ENCODE measurements around the gene PARS2.

PARS2 gene

GRCh38 chr1:54763816-54764132 is 549 bp downstream of the PARS2 start:
- no peak for TF ChIP-seq TAF1 (IDR thresholded peaks at IDR 0.05; ENCODE audit: low read depth)
- no peak for TF ChIP-seq NFIC (IDR thresholded peaks at IDR 0.05)
- no peak for TF ChIP-seq TCF12 (IDR thresholded peaks at IDR 0.05; ENCODE audit: low read depth)
- TF ChIP-seq, protein P1, sequence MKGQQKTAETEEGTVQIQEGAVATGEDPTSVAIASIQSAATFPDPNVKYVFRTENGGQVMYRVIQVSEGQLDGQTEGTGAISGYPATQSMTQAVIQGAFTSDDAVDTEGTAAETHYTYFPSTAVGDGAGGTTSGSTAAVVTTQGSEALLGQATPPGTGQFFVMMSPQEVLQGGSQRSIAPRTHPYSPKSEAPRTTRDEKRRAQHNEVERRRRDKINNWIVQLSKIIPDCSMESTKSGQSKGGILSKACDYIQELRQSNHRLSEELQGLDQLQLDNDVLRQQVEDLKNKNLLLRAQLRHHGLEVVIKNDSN (IDR thresholded peaks at IDR 0.05): no peak
- TF ChIP-seq, protein P2, sequence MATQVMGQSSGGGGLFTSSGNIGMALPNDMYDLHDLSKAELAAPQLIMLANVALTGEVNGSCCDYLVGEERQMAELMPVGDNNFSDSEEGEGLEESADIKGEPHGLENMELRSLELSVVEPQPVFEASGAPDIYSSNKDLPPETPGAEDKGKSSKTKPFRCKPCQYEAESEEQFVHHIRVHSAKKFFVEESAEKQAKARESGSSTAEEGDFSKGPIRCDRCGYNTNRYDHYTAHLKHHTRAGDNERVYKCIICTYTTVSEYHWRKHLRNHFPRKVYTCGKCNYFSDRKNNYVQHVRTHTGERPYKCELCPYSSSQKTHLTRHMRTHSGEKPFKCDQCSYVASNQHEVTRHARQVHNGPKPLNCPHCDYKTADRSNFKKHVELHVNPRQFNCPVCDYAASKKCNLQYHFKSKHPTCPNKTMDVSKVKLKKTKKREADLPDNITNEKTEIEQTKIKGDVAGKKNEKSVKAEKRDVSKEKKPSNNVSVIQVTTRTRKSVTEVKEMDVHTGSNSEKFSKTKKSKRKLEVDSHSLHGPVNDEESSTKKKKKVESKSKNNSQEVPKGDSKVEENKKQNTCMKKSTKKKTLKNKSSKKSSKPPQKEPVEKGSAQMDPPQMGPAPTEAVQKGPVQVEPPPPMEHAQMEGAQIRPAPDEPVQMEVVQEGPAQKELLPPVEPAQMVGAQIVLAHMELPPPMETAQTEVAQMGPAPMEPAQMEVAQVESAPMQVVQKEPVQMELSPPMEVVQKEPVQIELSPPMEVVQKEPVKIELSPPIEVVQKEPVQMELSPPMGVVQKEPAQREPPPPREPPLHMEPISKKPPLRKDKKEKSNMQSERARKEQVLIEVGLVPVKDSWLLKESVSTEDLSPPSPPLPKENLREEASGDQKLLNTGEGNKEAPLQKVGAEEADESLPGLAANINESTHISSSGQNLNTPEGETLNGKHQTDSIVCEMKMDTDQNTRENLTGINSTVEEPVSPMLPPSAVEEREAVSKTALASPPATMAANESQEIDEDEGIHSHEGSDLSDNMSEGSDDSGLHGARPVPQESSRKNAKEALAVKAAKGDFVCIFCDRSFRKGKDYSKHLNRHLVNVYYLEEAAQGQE (IDR thresholded peaks at IDR 0.05; ENCODE audit: low read depth): no peak
- no peak for TF ChIP-seq CEBPB (IDR thresholded peaks at IDR 0.05)
- TF ChIP-seq TEAD4 (IDR thresholded peaks at IDR 0.05): no peak
- TF ChIP-seq RAD21 (IDR thresholded peaks at IDR 0.05; ENCODE audit: low read depth): no peak
- TF ChIP-seq MAX (IDR thresholded peaks at IDR 0.05): no peak
- no peak for TF ChIP-seq CREB1 (IDR thresholded peaks at IDR 0.05; ENCODE audit: low read depth)
- TF ChIP-seq YY1 (IDR thresholded peaks at IDR 0.05; ENCODE audit: low read depth): no peak
- TF ChIP-seq EP300 (IDR thresholded peaks at IDR 0.05; ENCODE audit: borderline replicate concordance): no peak
- no peak for TF ChIP-seq ZBTB7A (IDR thresholded peaks at IDR 0.05; ENCODE audit: low read depth)
- no peak for TF ChIP-seq FOXM1 (IDR thresholded peaks at IDR 0.05; ENCODE audit: borderline replicate concordance, low read depth)
- no peak for TF ChIP-seq EGR1 (IDR thresholded peaks at IDR 0.05)

- TF ChIP-seq ZBTB7A (IDR thresholded peaks at IDR 0.05; ENCODE audit: low read depth): no peak
- no peak for TF ChIP-seq RAD21 (IDR thresholded peaks at IDR 0.05; ENCODE audit: low read depth)
- TF ChIP-seq TCF12 (IDR thresholded peaks at IDR 0.05; ENCODE audit: low read depth): no peak
- no peak for TF ChIP-seq MAX (IDR thresholded peaks at IDR 0.05)
- TF ChIP-seq, protein P2 (IDR thresholded peaks at IDR 0.05; ENCODE audit: low read depth): no peak
- TF ChIP-seq TEAD4 (IDR thresholded peaks at IDR 0.05): no peak
- TF ChIP-seq CREB1 (IDR thresholded peaks at IDR 0.05; ENCODE audit: low read depth): no peak
- TF ChIP-seq CEBPB (IDR thresholded peaks at IDR 0.05): no peak
- TF ChIP-seq, protein P1 (IDR thresholded peaks at IDR 0.05): no peak
- TF ChIP-seq NFIC (IDR thresholded peaks at IDR 0.05): no peak
- TF ChIP-seq YY1 (IDR thresholded peaks at IDR 0.05; ENCODE audit: low read depth): no peak
- TF ChIP-seq EP300 (IDR thresholded peaks at IDR 0.05; ENCODE audit: borderline replicate concordance): no peak
- no peak for TF ChIP-seq FOXM1 (IDR thresholded peaks at IDR 0.05; ENCODE audit: borderline replicate concordance, low read depth)
- TF ChIP-seq EGR1 (IDR thresholded peaks at IDR 0.05): no peak
- no peak for TF ChIP-seq TAF1 (IDR thresholded peaks at IDR 0.05; ENCODE audit: low read depth)
These were observed 5.5 kb downstream of the PARS2 start for GRCh38 chr1:54758678-54759348.

DNA sequence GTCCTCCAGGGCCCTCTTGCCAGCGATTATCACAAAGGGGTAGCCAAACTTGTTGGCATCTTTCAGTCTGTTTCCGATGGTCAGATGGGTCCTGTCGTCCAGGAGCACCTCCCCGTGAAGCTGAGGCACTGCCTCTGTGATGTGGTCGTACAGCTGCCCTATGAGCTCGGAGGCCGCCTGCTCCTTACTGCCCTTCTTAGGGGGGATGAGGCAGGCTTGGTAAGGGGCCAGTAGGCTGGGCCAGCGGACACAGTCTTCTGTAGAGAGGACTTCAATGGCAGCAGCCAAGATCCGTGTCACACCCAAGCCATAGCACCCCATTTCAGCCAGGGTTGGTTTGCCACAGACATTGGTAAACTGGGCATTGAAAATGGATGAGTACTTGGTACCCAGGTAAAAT is 6.5 kb downstream of the PARS2 start:
- no peak for TF ChIP-seq FOXM1 (IDR thresholded peaks at IDR 0.05; ENCODE audit: borderline replicate concordance, low read depth)
- no peak for TF ChIP-seq YY1 (IDR thresholded peaks at IDR 0.05; ENCODE audit: low read depth)
- no peak for TF ChIP-seq RAD21 (IDR thresholded peaks at IDR 0.05; ENCODE audit: low read depth)
- no peak for TF ChIP-seq EP300 (IDR thresholded peaks at IDR 0.05; ENCODE audit: borderline replicate concordance)
- TF ChIP-seq, protein P2 (IDR thresholded peaks at IDR 0.05; ENCODE audit: low read depth): no peak
- TF ChIP-seq NFIC (IDR thresholded peaks at IDR 0.05): no peak

- TF ChIP-seq CREB1 (IDR thresholded peaks at IDR 0.05; ENCODE audit: low read depth) (no peak), RAD21 (IDR thresholded peaks at IDR 0.05; ENCODE audit: low read depth) (no peak), CEBPB (IDR thresholded peaks at IDR 0.05) (no peak), MAX (IDR thresholded peaks at IDR 0.05) (no peak), NFIC (IDR thresholded peaks at IDR 0.05) (no peak), TAF1 (IDR thresholded peaks at IDR 0.05; ENCODE audit: low read depth) (no peak), EGR1 (IDR thresholded peaks at IDR 0.05) (no peak)
- TF ChIP-seq, protein P2 (IDR thresholded peaks at IDR 0.05; ENCODE audit: low read depth): no peak
- TF ChIP-seq, protein P1 (IDR thresholded peaks at IDR 0.05): no peak
These were observed 9.6 kb downstream of the PARS2 start for GRCh38 chr1:54754486-54755285.
